ENCODE data around the gene CREB1.

CREB1 gene

DNA sequence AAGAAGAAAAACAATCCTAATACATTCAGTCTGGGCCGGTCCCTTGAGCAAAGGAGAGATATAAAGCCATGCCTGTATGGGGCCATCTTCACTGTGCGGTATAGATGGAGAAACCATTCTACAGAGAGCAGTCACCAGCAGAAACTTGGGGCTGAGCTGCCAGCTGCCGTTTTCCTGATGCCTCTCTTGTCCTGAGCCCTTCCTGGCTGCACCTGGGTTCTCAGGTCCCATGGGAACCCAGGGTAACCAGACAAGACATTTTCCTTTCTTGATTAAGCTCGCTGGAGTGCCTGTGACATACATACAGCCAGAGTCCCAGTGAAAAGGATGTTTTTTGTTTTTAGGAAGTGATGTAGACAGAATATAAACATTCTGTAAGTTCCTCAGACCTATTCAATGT, 100.7 kb downstream of the CREB1 start:
- TF ChIP-seq CREB1 (IDR thresholded peaks at IDR 0.05; ENCODE audit: low read depth): no peak
- no peak for TF ChIP-seq RAD21 (IDR thresholded peaks at IDR 0.05; ENCODE audit: low read depth)
- TF ChIP-seq, protein P1, sequence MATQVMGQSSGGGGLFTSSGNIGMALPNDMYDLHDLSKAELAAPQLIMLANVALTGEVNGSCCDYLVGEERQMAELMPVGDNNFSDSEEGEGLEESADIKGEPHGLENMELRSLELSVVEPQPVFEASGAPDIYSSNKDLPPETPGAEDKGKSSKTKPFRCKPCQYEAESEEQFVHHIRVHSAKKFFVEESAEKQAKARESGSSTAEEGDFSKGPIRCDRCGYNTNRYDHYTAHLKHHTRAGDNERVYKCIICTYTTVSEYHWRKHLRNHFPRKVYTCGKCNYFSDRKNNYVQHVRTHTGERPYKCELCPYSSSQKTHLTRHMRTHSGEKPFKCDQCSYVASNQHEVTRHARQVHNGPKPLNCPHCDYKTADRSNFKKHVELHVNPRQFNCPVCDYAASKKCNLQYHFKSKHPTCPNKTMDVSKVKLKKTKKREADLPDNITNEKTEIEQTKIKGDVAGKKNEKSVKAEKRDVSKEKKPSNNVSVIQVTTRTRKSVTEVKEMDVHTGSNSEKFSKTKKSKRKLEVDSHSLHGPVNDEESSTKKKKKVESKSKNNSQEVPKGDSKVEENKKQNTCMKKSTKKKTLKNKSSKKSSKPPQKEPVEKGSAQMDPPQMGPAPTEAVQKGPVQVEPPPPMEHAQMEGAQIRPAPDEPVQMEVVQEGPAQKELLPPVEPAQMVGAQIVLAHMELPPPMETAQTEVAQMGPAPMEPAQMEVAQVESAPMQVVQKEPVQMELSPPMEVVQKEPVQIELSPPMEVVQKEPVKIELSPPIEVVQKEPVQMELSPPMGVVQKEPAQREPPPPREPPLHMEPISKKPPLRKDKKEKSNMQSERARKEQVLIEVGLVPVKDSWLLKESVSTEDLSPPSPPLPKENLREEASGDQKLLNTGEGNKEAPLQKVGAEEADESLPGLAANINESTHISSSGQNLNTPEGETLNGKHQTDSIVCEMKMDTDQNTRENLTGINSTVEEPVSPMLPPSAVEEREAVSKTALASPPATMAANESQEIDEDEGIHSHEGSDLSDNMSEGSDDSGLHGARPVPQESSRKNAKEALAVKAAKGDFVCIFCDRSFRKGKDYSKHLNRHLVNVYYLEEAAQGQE (IDR thresholded peaks at IDR 0.05; ENCODE audit: low read depth): no peak
- no peak for TF ChIP-seq ZBTB7A (IDR thresholded peaks at IDR 0.05; ENCODE audit: low read depth)
- no peak for TF ChIP-seq EP300 (IDR thresholded peaks at IDR 0.05; ENCODE audit: borderline replicate concordance)
- no peak for TF ChIP-seq EGR1 (IDR thresholded peaks at IDR 0.05)
- no peak for TF ChIP-seq NFIC (IDR thresholded peaks at IDR 0.05)
- no peak for TF ChIP-seq CEBPB (IDR thresholded peaks at IDR 0.05)
- TF ChIP-seq, protein P2, sequence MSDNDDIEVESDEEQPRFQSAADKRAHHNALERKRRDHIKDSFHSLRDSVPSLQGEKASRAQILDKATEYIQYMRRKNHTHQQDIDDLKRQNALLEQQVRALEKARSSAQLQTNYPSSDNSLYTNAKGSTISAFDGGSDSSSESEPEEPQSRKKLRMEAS (IDR thresholded peaks at IDR 0.05): no peak
- no peak for TF ChIP-seq TCF12 (IDR thresholded peaks at IDR 0.05; ENCODE audit: low read depth)
- TF ChIP-seq YY1 (IDR thresholded peaks at IDR 0.05; ENCODE audit: low read depth): no peak
- TF ChIP-seq TAF1 (IDR thresholded peaks at IDR 0.05; ENCODE audit: low read depth): no peak
- TF ChIP-seq FOXM1 (IDR thresholded peaks at IDR 0.05; ENCODE audit: borderline replicate concordance, low read depth): no peak
- TF ChIP-seq, protein P3, sequence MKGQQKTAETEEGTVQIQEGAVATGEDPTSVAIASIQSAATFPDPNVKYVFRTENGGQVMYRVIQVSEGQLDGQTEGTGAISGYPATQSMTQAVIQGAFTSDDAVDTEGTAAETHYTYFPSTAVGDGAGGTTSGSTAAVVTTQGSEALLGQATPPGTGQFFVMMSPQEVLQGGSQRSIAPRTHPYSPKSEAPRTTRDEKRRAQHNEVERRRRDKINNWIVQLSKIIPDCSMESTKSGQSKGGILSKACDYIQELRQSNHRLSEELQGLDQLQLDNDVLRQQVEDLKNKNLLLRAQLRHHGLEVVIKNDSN (IDR thresholded peaks at IDR 0.05): no peak

DNA sequence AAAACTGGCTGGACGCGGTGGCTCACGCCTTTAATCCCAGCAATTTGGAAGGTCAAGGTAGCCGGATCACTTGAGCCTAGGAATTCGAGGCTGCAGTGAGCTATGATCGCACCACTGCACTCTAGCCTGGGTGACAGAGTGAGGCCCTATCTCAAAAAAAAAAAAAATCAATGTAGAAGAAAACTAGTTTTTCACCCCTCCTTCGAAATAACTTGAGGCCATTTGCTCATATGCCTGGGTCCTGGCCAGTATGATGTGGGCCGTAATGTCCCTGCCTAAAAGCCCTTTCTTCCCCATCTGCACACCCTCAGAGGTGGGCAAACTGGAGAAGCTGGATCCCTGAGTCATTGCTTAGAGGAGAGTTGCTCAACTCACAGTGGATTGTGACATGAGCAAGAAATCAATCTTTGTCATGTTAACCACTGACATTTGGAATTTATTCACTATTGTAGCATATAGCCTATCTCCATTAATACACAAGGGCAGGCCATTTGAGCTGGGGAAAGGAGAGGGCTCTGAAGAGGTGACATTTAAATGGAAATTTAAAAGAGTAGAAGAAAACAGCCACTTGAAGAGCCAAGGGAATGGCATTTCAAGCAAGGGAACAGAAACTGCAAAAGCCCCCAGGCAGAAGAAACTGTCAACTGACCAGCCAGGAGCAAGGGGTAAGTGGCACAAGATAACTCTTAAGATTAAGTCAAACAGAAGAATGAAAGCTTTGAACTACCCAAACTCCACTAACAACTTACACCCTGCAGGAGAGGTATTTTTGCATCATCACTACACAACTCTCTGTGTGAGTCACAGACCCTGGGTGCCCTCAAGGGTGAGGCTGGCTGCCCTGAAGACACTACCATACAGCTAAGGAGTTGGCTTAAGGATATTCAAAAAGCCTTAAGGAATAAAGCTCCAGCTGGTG, 103.1 kb downstream of the CREB1 start:
- TF ChIP-seq TEAD4 (IDR thresholded peaks at IDR 0.05) (peak; percentile 78), YY1 (IDR thresholded peaks at IDR 0.05; ENCODE audit: low read depth) (0 out of 2 replicates have a peak, but pooled peaks have one; percentile 33), ZBTB7A (IDR thresholded peaks at IDR 0.05; ENCODE audit: low read depth) (no peak; the same call in 1 of the 2 replicates), TCF12 (IDR thresholded peaks at IDR 0.05; ENCODE audit: low read depth) (peak; percentile 87), CREB1 (IDR thresholded peaks at IDR 0.05; ENCODE audit: low read depth) (no peak), EGR1 (IDR thresholded peaks at IDR 0.05) (no peak), EP300 (IDR thresholded peaks at IDR 0.05; ENCODE audit: borderline replicate concordance) (peak; percentile 84), NFIC (IDR thresholded peaks at IDR 0.05) (peak; percentile 65), FOXM1 (IDR thresholded peaks at IDR 0.05; ENCODE audit: borderline replicate concordance, low read depth) (peak; percentile 74), RAD21 (IDR thresholded peaks at IDR 0.05; ENCODE audit: low read depth) (0 out of 2 replicates have a peak, but pooled peaks have one; percentile 6), CEBPB (IDR thresholded peaks at IDR 0.05) (peak; percentile 100)
- TF ChIP-seq, protein P2 (IDR thresholded peaks at IDR 0.05): peak; percentile 73
- TF ChIP-seq, protein P3 (IDR thresholded peaks at IDR 0.05): peak; percentile 32; the same call in 1 of the 2 replicates

DNA sequence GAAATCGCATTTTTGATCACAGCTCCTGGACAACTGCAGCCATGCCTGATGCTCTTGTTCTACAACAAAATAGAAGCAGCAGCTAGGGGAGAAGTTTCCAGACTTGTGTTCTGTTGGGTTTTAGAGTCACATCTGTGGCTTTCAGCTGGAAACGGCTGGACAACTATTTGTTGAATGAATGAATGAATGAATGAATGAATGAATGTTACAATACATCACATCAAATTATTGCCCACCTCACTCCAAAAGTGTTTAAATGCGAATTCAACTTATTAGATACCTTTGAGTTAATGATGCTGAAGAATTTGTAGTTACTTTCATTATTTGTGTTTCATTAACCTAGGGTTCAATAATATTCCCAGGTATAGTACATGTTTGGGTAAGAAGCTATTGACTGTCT, 103.9 kb downstream of the CREB1 start:
- TF ChIP-seq, protein P2 (IDR thresholded peaks at IDR 0.05): no peak
- TF ChIP-seq YY1 (IDR thresholded peaks at IDR 0.05; ENCODE audit: low read depth) (no peak), TEAD4 (IDR thresholded peaks at IDR 0.05) (no peak), TCF12 (IDR thresholded peaks at IDR 0.05; ENCODE audit: low read depth) (no peak), RAD21 (IDR thresholded peaks at IDR 0.05; ENCODE audit: low read depth) (no peak), CREB1 (IDR thresholded peaks at IDR 0.05; ENCODE audit: low read depth) (no peak), TAF1 (IDR thresholded peaks at IDR 0.05; ENCODE audit: low read depth) (no peak), NFIC (IDR thresholded peaks at IDR 0.05) (no peak), EP300 (IDR thresholded peaks at IDR 0.05; ENCODE audit: borderline replicate concordance) (no peak), CEBPB (IDR thresholded peaks at IDR 0.05) (no peak), ZBTB7A (IDR thresholded peaks at IDR 0.05; ENCODE audit: low read depth) (no peak), EGR1 (IDR thresholded peaks at IDR 0.05) (no peak), FOXM1 (IDR thresholded peaks at IDR 0.05; ENCODE audit: borderline replicate concordance, low read depth) (no peak)
- TF ChIP-seq, protein P3 (IDR thresholded peaks at IDR 0.05): no peak
- TF ChIP-seq, protein P1 (IDR thresholded peaks at IDR 0.05; ENCODE audit: low read depth): no peak

DNA sequence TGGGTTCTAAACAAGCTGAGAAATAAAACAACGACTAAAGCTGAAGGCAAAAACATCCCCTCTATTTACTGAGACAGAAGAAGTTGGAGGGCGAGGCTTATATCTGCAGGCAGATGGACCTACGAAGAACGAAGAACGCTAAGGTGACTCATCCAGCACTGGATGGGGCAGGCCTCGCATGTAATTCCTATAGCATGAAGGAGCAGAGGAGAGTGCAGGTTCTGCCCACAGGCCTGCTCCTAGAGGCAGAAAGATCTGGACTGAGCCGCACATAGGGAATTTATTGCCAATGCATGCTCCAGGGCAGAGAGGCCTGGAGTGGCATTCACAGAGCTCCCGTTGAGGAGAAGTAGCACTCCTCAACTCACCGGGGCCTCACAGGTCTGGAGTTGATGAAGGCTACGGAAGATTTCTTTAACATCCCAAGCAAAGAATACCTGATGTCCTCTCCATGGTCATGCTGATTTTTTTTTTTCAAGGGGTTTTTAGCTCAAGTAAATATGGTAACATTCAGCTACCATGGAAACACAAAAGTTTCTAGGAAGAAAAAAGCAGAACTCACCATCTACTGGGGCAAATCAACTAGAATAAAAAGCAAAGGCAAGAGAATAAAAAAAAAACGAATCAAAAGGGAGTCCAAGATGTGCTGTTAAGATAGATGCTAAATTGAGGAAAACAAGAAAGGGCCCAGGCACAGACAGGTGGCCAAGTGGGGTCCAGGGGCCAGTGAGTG, 105.9 kb downstream of the CREB1 start:
- TF ChIP-seq FOXM1 (IDR thresholded peaks at IDR 0.05; ENCODE audit: borderline replicate concordance, low read depth) (no peak), TAF1 (IDR thresholded peaks at IDR 0.05; ENCODE audit: low read depth) (no peak), TEAD4 (IDR thresholded peaks at IDR 0.05) (no peak), CREB1 (IDR thresholded peaks at IDR 0.05; ENCODE audit: low read depth) (no peak)
